Esophagus squamous epithelium (tissue), 4 donors: ENCODE results near the gene PTGS2.

Experiments used
- CTCF ChIP-seq, 6 experiments: fragments of 450-650 bp in 4 of 6; fragments of 200-600 bp in 2 of 6; sonication (generic) in 2 of 6; IDR thresholded peaks; one replicate each; pipeline ENCODE4 v1.5.1; 2016 to 2019; ENCODE audit warnings: antibody characterized with exemption in 6 of 6, mild to moderate bottlenecking in 4 of 6, moderate library complexity in 4 of 6
- POLR2A ChIP-seq, 4 donors: fragments of 450-650 bp; IDR thresholded peaks; one replicate each; pipeline ENCODE4 v1.6.1; 2017; ENCODE audit warnings: antibody characterized with exemption in 4 of 4, mild to moderate bottlenecking in 4 of 4, moderate library complexity in 3 of 4

GRCh38 chr1:186629341-186629740 lies 50.9 kb downstream of the PTGS2 start:
- TF ChIP-seq CTCF (IDR thresholded peaks at IDR 0.05), result no peak
- TF ChIP-seq POLR2A (IDR thresholded peaks at IDR 0.05), result no peak
